Activated naive CD8-positive, alpha-beta T cell treated with anti-CD3 and anti-CD28 coated beads for 36 hours (primary cell): ENCODE measurements around the gene CPNE7. TPM values are rescaled to one million over a fixed set of nuclear protein-coding genes. Genes with fewer than 3 reads are reported as not detected.
"Not testable (repeated sequence)": the region's sequence is repeated elsewhere in the genome, so short reads cannot be mapped to it uniquely, and the experiment has no call there.

Experiments
- DNase-seq: peaks from one replicate; pipeline ENCODE4 v3.0.0; 2021
- H3K27ac Mint-ChIP-seq: one replicate; pipeline ENCODE4 v1.8.0; 2022; ENCODE audit warnings: mild to moderate bottlenecking, moderate library complexity, mixed read lengths
- H3K27me3 Mint-ChIP-seq: one replicate; pipeline ENCODE4 v1.8.0; 2022; ENCODE audit warnings: mild to moderate bottlenecking, mixed read lengths
- H3K36me3 Mint-ChIP-seq: one replicate; pipeline ENCODE4 v1.8.0; 2021; ENCODE audit warnings: mild to moderate bottlenecking, mixed read lengths
- H3K4me1 Mint-ChIP-seq: one replicate; pipeline ENCODE4 v1.8.0; 2021; ENCODE audit warnings: mixed read lengths
- H3K4me3 Mint-ChIP-seq: one replicate; pipeline ENCODE4 v1.8.0; 2022; ENCODE audit warnings: mild to moderate bottlenecking, moderate library complexity, mixed read lengths
- H3K9me3 Mint-ChIP-seq: one replicate; pipeline ENCODE4 v1.8.0; 2022; ENCODE audit warnings: mixed read lengths
- total RNA-seq, 2 experiments: library from RNA; stranded (reverse); gene quantifications; one replicate each; pipeline ENCODE4 v1.2.3, GENCODE V29; 2021

Gene CPNE7
- total RNA-seq, 2 experiments from 2014 or later = 5.7 to 6.0 TPM

DNA sequence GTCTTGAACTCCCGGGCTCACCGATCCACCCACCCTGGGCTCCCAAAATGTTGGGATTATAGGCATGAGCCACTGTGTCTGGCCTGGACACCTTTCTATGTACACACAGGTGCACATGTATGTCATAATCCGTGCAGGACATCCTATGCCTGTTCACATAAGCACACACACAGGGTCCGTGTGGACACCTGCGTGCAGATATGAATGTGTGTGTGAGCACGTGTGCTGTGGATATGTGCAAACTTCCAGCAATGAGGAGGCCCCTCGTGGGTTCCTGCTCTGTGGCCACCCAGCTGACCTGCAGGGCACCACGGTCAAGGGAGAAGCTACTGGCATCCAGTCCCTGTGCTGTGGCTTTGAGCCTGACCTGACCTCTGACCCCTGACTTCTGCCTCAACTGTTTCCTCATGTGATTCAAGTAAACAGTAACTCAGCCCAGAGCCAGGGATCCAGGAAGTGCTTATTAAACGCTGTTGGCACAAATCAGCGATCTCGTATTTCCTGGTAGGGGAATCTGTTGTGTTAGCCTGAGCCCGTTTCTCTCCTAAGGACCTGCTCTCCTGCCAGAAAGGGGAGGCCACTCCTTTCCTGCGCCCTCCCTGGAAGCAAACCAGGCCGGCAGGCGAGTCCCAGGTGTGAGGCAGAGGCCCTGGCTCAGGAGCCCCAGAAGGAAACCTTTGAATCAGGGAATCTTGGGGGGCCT lies 6.5 kb downstream of the CPNE7 start:
- H3K27ac Mint-ChIP-seq = no peak overlapping the region
- H3K4me3 Mint-ChIP-seq = no peak overlapping the region
- H3K36me3 Mint-ChIP-seq = no peaks in the 10 kb centered on the region
- DNase-seq = no peak
- peaks cover 9% of the 10 kb centered on the region for H3K27me3 Mint-ChIP-seq
- H3K9me3 Mint-ChIP-seq = no peaks in the 10 kb centered on the region
- H3K4me1 Mint-ChIP-seq = peaks cover 2% of the 10 kb centered on the region

DNA sequence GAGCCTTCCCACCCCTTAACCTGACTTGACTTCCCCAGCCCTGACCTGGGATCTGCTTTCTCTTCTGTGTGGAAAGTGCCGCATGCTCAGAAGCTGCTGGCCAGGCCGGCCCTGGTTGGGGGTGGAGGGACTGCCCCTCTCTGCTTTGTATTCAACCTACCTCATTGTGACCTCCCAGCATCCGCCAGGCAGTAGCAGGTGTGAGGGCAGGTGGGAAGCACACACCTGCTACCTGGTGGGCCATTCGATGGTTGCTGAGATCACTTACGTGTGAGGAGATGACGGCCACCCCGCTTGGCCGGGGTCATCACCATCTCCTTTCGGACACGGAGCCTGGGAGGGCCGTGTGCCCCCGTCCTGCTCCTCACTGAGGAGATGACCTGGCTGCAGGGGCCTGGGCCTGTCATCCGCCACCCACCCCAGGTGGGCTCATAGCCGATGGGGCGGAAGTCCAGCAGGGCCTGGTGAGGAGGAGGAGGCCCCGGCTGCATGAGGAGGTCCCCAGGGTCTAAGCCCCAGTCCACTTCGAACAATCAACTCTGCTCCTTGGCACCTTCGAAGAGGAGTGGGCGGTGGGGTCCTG lies 7.1 kb downstream of the CPNE7 start:
- no peaks in the 10 kb centered on the region for H3K4me1 Mint-ChIP-seq
- H3K27me3 Mint-ChIP-seq = peaks cover 4% of the 10 kb centered on the region

DNA sequence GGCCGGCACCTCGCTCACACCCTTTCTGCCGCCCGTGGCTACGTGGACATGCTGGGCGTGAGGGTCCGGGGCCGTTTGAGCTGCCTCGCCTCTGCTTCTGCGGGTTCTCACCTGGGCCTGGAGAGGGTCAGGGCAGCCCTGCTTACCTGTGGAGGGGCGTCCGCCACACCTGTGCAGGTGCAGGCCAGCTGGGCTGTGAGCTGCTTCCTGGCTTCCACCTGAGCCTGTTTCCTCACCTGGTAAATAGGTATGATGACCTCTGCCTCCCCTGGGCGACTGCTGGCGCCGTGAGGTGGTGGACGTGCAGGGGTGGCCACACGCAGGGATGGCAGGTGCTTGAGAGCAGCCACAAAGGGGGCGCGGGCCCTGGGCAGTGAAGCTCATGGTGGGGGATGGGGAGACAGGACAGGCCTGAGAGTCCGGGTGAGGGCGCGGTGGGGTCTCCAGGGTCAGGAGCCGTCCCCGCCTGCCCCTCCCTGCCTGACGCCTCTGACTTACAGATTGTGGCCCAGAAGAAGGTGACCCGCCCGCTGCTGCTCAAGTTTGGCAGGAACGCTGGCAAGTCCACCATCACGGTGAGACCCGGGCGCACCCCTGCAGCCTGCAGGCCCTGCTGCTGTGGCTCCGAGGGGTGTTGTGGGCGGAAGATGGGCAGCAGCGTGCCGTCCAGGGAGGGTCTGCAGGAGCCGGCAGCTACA lies 7.8 kb downstream of the CPNE7 start:
- Mint-ChIP-seq H3K27me3 (peaks cover 1% of the 10 kb centered on the region), H3K36me3 (no peaks in the 10 kb centered on the region)

More for the DNA sequence above, 7.1 kb downstream of the CPNE7 start:
- H3K36me3 Mint-ChIP-seq = no peaks in the 10 kb centered on the region
- no peak overlapping the region for H3K4me3 Mint-ChIP-seq
- DNase-seq = no peak
- H3K27ac Mint-ChIP-seq = no peak overlapping the region
- no peaks in the 10 kb centered on the region for H3K9me3 Mint-ChIP-seq

DNA sequence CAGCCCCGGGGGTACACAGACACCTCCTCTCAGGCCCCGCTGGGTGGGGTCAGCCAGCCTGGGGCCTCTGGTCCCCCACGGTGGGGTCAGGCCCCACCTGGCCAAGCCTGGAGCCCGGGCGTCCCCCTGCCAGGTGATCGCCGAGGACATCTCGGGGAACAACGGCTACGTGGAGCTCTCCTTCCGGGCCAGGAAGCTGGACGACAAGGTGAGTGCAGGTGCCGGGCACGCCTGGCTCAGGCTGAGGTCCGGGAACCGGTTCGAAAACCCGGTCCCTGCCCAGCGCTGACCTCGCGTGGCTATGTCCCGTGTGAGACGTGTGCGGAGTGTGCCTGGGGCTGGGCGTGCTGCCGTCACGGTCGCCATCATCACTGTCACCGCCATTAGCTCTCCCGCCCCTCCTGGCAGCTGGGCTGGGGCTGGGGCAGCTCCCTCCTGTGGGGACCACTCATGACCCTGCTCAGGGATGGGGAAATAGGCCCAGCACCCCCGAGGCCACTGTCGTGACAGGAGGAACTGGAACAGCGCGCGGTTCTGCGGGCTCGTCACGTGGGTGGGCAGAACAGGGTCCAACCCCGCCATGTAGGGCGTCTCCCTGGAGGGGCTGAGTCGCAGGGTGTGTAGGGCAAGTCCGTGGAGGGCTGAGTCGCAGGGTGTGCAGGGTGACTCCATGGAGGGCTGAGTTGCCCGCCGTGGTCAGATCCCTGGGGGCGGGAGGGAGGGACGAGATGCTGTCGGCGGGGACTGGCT lies 8.5 kb downstream of the CPNE7 start:
- Mint-ChIP-seq H3K27ac (no peak overlapping the region), H3K9me3 (no peaks in the 10 kb centered on the region), H3K4me3 (no peak overlapping the region), H3K36me3 (no peaks in the 10 kb centered on the region), H3K27me3 (no peaks in the 10 kb centered on the region), H3K4me1 (no peaks in the 10 kb centered on the region)
- DNase-seq = no peak

More for the DNA sequence above, 7.8 kb downstream of the CPNE7 start:
- H3K4me1 Mint-ChIP-seq = no peaks in the 10 kb centered on the region
- no peak overlapping the region for H3K27ac Mint-ChIP-seq
- H3K9me3 Mint-ChIP-seq = no peaks in the 10 kb centered on the region
- no peak for DNase-seq
- H3K4me3 Mint-ChIP-seq = no peak overlapping the region

DNA sequence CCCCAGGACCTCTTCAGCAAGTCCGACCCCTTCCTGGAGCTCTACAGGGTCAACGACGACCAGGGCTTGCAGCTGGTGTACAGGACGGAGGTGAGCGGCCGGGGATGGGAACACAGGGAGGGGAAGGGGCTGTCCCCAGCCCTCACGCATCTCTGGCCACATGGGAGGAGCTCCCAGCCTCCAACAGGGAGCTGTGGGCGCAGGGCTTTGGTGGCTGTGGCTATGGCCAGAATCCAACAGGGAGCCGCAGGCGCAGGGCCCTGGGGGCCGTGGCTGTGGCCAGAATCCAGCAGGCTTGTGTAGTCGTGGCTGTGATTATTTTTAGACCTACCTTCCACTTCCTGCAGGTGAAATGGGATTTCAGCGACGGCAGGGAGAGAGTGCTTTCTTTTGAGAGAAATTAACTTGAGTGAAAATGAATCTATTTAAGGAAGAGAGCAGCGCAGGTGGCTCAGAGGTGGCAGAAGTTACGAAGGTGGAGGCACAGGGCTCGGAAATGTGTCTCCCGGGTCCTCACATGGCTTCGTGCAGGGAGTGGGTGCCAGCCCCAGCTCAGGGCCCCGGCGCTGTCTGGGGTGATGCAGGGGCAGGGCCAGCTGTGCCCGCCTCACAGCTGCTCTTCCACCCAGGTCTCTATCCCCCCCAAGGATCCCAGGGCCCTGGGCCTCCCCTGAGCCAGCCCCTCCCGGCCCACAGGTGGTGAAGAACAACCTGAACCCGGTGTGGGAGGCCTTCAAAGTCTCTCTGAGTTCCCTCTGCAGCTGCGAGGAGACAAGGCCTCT lies 9.4 kb downstream of the CPNE7 start:
- no peaks in the 10 kb centered on the region for H3K4me1 Mint-ChIP-seq
- no peaks in the 10 kb centered on the region for H3K36me3 Mint-ChIP-seq
- no peak overlapping the region for H3K4me3 Mint-ChIP-seq
- H3K9me3 Mint-ChIP-seq = no peaks in the 10 kb centered on the region
- H3K27me3 Mint-ChIP-seq = no peaks in the 10 kb centered on the region
- DNase-seq = no peak
- H3K27ac Mint-ChIP-seq = no peak overlapping the region

DNA sequence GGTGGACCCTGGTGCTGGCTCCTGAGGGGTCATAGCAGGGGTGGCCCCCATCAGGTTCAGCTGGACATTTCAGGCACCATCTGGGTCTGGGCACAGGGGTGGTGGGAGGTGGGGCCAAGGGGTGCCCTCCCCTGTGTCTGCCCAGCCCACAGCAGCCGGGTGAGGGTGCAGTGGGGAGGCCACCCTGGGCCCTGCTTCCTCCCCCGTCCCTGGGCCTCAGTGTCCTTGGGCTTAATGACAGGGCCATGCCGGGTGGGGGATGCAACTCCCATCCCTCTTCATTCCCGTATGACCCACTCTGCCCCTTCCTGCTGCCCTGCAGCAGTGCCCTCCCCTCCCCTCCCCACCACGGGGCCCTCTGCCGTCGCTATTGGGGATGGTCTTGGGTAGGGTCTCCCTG lies 10.7 kb downstream of the CPNE7 start:
- H3K9me3 Mint-ChIP-seq = no peaks in the 10 kb centered on the region
- H3K36me3 Mint-ChIP-seq = no peaks in the 10 kb centered on the region
- H3K27me3 Mint-ChIP-seq = no peaks in the 10 kb centered on the region
- H3K27ac Mint-ChIP-seq = no peak overlapping the region
- H3K4me3 Mint-ChIP-seq = no peak overlapping the region
- DNase-seq = no peak
- no peaks in the 10 kb centered on the region for H3K4me1 Mint-ChIP-seq

DNA sequence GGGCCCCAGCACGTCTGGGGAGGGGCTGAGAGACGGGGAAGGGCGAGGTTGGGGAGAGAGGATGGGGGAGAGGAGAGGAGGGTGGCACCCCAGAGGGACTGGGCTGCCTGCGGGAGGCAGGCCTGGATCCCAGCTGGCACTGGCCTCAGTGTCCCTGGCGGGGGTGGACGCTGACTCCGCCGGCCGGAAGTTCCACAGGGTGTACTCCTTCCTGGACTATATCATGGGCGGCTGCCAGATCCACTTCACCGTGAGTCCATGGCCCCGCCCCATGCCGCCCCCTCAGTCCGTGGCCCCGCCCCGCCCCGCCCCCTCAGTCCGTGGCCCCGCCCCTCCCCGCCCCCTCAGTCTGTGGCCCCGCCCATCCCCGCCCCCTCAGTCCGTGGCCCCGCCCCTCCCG lies 11.3 kb downstream of the CPNE7 start:
- Mint-ChIP-seq H3K27ac (no peak overlapping the region), H3K36me3 (no peaks in the 10 kb centered on the region), H3K9me3 (no peaks in the 10 kb centered on the region), H3K4me1 (no peaks in the 10 kb centered on the region), H3K27me3 (no peaks in the 10 kb centered on the region), H3K4me3 (no peak overlapping the region)
- DNase-seq = no peak

DNA sequence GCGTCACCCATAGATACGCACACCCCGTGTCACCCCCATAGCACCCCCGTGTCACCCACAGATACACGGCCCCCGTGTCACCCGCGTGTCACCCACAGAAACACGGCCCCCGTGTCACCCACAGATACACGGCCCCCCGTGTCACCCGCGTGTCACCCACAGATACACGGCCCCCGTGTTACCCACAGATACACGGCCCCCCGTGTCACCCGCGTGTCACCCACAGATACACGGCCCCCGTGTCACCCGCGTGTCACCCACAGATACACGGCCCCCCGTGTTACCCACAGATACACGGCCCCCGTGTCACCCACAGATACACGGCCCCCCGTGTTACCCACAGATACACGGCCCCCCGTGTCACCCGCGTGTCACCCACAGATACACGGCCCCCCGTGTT lies 12.1 kb downstream of the CPNE7 start:
- not testable (repeated sequence) for H3K36me3 Mint-ChIP-seq, H3K27me3 Mint-ChIP-seq, H3K9me3 Mint-ChIP-seq, H3K4me3 Mint-ChIP-seq, H3K4me1 Mint-ChIP-seq, DNase-seq, H3K27ac Mint-ChIP-seq

DNA sequence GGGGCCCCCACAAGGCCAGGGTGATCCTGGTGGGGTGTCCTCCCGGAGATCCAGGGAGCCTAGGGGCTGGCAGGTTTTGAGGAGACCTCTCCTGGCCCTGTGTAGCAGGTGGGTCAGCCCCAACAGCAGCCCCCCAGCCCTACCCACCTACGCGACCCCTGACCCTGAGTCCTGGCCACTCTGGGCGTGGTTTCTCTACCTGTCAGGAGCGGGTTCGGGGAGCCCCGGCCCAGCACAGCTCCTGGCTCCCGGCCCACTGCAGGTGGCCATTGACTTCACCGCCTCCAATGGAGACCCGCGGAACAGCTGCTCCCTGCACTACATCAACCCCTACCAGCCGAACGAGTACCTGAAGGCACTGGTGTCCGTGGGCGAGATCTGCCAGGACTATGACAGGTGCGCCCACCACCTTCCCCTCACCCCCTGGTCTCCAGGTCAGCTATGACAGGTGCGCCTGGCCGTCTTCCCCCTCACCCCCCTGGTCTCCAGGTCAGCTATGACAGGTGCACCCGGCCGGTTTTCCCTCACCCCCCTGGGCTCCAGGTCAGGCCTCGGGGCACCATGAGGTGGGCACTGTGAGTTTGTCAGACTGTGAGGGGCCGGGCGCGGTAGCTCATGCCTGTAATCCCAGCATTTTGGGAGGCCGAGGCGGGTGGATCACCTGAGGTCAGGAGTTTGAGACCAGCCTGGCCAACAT lies 13.0 kb downstream of the CPNE7 start:
- Mint-ChIP-seq H3K4me1 (peaks cover 1% of the 10 kb centered on the region), H3K4me3 (no peak overlapping the region), H3K27me3 (no peaks in the 10 kb centered on the region), H3K27ac (no peak overlapping the region), H3K36me3 (no peaks in the 10 kb centered on the region), H3K9me3 (no peaks in the 10 kb centered on the region)
- no peak for DNase-seq

DNA sequence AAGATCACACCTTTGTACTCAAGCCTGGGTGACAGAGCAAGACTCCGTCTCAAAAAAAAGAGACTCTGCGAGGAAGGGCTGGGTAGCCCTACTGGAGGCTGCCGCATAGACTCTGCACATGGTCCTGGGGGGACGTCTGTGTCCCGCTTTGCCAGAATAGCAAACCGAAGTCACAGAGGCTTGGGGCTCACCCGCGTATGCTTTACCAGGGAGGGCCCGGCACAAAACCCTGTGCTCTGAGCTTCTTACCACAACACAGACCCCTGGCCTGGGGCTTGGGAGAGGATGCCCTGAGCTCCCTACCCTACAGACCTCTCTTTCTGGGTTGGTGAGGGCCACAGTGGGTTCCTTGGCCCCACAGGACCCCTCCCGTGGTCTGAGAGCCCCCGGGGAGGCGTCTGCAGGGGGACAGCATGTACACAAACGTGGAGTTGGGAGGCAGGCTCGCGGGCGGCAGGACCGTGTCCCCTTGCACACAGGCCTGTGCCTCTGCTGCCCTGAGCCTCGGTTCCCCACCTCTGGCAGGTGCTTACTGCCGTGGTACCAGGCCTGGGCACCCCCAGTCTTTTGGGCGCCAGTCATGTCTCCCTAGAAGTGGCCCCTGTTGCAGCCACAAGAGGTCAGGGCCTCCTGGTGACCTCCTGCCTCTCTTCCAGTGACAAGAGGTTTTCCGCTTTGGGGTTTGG lies 13.8 kb downstream of the CPNE7 start:
- Mint-ChIP-seq H3K4me3 (no peak overlapping the region), H3K27me3 (no peaks in the 10 kb centered on the region), H3K27ac (no peak overlapping the region), H3K4me1 (peaks cover 5% of the 10 kb centered on the region), H3K9me3 (no peaks in the 10 kb centered on the region), H3K36me3 (no peaks in the 10 kb centered on the region)
- DNase-seq = no peak

DNA sequence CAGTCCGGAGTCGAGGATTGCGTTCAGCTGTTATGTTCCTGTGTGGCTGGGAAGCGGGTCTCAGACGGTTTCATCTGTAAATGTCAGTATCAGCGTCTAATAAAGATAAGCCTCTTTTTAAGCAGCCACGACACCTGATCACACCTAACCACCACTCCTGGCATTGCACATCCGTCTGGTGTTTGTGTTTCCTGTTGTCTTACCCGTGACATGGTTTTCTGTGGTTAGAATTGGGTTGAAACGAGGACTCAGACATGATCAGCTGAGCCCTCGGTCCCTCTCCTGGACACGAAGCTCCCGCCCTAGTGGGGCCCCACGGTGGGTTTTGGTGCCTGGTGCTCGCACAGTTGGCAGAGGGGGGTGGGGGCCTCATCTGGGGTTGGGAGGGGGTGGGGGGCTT lies 18.3 kb downstream of the CPNE7 start:
- Mint-ChIP-seq H3K4me1 (peaks cover 5% of the 10 kb centered on the region), H3K4me3 (no peak overlapping the region), H3K36me3 (no peaks in the 10 kb centered on the region), H3K27ac (no peak overlapping the region), H3K27me3 (no peaks in the 10 kb centered on the region), H3K9me3 (no peaks in the 10 kb centered on the region)
- no peak for DNase-seq

DNA sequence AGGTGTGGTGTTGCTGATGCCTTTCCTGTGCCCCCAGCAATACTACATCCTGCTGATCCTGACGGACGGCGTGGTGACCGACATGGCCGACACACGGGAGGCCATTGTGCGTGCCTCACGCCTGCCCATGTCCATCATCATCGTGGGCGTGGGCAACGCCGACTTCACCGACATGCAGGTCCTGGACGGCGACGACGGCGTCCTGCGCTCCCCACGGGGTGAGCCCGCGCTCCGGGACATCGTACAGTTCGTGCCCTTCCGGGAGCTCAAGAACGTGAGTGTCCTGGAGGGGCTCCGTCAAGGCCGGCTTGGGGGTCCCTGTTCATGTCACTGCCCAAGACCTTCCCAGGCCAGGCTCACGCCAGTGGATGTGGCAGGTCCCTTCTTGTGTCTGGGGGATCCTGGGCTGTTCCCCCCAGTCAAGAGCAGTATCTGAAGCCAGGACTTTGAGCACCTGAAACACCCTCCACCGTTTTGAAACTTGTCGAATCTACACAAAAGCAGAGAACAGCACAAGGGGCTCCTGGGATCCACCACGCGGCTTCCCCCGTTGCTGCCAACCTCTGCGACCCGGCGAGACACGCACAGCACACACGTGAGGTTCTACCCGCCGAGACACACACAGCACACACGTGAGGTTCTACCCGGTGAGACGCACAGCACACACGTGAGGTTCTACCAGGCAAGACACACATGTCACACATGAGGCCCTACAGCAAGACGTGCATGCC lies 19.9 kb downstream of the CPNE7 start:
- Mint-ChIP-seq H3K9me3 (no peaks in the 10 kb centered on the region), H3K4me3 (no peak overlapping the region), H3K36me3 (no peaks in the 10 kb centered on the region), H3K27me3 (no peaks in the 10 kb centered on the region), H3K4me1 (peaks cover 5% of the 10 kb centered on the region), H3K27ac (no peak overlapping the region)
- DNase-seq = no peak

DNA sequence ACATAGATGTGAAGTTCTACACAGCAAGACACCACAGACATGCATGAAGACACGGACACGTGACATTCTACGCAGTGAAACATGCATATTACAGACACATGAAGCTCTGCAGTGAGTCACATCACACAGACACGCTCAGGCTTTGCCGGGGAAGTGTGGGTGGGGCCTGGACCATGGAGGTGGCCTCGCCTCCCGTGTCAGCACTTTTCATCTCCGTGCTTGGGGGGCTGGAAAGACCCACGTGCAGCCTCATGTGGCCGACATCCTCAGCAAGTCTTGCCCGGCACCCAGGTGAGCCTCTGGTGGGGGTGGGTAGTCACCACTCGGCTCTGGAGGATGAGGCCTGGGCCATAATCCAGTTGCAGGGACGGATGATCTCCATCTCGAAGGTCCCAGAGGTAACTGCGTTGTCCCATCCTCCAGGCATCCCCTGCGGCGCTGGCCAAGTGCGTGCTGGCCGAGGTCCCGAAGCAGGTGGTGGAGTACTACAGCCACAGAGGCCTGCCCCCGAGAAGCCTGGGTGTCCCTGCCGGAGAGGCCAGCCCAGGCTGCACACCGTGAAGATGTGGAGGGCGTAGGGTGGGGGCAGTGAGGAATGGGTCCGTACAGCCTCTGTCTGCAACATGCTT lies 20.6 kb downstream of the CPNE7 start:
- Mint-ChIP-seq H3K27ac (no peak overlapping the region), H3K4me1 (peaks cover 5% of the 10 kb centered on the region), H3K4me3 (no peak overlapping the region)

More for the DNA sequence above, 20.6 kb downstream of the CPNE7 start:
- Mint-ChIP-seq H3K9me3 (no peaks in the 10 kb centered on the region), H3K27me3 (no peaks in the 10 kb centered on the region), H3K36me3 (no peaks in the 10 kb centered on the region)
- DNase-seq = no peak
